HG03558 (cell line): Measurements from ENCODE around the gene TRAIP.
"Not testable (repeated sequence)": the region's sequence is repeated elsewhere in the genome, so short reads cannot be mapped to it uniquely, and the experiment has no call there.

Source experiments
- ATAC-seq: cut with Tn5 transposase; IDR thresholded peaks from one replicate; pipeline ENCODE4 v1.9.1; 2021; ENCODE audit warnings: moderate number of reproducible peaks; ENCODE audit not compliant: unreplicated experiment; ENCODE audit errors: extremely low read depth

TRAIP gene

DNA sequence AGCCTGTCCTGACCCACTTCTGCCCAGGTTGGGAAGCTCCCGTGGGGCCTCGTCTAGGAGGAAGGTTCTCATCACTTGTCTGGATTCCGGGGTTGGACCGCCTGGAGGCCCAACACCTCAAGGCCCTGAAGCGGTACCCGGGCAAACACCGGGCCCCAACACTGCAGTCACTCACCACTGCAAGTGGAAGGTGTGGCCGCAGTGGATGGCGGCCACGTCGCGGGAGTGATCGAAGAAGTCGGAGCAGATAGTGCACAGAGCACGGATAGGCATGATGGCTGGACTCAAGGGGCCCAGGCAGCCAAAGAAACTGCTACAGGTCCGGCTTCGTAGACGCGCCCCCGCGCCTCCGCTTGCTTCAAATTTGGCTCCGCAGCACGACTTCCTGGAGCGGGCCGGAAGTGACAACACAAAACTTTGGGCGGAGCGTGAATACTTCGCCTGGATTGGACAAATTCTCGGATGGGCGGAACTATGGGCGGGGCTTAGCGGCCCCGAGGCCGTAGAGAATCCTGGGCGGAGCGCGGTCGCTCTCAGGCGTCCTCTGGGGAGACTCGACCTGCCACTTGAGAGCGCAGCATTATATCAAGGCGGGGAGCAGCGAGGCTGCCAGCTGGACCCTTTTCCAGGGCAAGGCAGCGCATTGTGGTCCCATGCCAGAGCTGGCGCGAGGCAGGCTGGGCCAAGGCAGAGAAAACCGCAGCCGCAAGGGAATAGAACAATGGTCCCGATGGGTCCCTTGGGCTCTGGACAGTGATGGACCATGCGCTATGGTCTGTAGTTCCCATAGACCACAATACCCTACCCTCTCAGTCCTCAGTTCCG, at the start of gene TRAIP:
Gene TRAIP, minus strand, starts transcription at position 384 of the 825 bp plus-strand sequence. Its CDS starts 111 bp downstream, at position 273.
- peak; percentile 76 for ATAC-seq

- not testable (repeated sequence) for ATAC-seq
Measured at GRCh38 chr3:49904448-49904847, 48.1 kb upstream of the TRAIP start.

DNA sequence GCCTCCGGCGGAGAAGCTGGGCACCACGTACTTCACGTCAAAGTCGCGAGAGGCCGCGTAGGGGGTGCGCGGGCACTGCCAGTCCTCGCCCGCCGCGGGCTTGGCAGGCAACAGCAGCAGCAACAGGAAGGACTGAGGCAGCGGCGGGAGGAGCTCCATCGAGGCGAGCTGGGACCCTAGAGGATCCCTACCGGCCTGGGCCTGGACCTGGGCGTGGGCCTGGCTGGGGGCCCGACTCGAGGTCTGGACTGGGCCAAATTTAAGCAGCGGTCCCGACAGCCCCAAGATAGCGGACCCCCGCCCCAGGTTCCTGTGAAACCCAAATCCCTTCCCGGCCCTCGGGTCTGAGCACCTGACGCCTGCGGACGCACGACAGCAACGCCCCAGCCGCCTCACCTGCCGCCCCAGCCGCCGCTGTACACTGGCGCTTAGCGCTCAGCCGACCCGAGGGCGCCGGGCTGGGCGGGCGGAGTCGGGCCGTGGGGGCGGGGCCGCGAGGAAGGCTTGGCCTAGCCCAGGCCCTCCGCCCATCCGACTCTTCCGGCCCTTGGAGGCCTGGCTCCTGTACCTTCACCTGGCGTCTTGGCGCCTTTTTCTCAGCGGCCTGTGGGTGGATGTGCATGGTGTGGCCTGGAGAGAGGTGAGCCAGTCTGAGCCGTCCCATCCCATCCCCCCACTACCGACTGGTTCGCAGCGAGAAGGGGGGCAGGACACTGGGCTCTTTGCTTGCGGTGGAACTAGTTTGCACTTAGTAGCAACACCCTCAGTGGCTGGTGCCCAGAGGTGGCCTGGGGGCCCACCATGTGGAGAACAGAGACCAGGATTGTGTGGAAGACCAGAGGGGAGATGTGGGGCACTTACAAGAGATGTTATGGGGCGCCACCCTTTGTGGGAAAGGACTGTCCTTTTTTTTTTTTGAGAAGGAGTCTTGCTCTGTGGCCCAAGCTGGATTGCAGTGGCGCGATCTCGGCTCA, 47.4 kb upstream of the TRAIP start, which contains the start of gene MST1R:
Gene MST1R, minus strand, starts transcription at position 423 of the 974 bp plus-strand sequence. Its CDS starts 264 bp downstream, at position 159.
- no peak for ATAC-seq

DNA sequence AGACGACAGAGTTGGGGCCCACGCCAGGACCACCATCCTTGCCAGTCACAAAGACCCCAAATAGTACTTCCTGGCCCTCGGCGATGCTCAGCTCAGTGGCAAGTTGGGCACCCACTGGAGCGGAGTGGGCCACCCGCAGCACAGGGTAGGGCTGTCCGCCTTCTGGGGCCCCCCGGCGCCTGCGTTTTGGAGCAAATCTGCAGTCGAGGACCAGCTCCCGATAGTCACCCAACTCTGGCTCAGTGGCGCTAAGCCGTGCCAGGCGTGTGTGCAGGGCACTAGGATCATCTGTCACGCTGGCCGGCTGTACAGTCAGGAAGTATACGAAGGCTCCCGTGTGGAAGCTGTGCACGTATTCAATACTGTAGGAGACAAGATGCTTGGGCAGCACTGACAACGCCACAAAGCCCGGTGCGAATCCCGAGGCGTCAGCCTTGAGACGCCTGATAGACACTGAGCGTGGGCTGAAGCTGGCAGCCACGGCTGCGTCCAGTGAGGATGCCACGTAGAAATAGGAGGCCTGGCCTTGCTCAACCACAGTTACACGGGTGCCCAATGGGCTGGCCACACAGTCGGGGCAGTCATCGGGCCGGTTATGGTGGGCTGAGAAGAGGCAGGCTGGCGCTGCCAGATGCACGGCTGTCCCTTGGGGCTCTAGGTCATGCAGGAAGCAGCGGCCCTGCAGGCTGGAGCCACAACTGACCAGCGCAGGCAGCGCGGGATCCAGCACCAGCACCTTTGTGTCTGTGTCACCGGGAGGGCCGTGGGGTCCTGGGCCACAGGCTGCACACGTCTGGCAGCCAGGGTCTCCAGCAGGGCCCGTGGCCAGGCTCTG, 46.4 kb upstream of the TRAIP start:
- no peak for ATAC-seq

GRCh38 chr3:49901366-49902339, 45.3 kb upstream of the TRAIP start:
- no peak for ATAC-seq

DNA sequence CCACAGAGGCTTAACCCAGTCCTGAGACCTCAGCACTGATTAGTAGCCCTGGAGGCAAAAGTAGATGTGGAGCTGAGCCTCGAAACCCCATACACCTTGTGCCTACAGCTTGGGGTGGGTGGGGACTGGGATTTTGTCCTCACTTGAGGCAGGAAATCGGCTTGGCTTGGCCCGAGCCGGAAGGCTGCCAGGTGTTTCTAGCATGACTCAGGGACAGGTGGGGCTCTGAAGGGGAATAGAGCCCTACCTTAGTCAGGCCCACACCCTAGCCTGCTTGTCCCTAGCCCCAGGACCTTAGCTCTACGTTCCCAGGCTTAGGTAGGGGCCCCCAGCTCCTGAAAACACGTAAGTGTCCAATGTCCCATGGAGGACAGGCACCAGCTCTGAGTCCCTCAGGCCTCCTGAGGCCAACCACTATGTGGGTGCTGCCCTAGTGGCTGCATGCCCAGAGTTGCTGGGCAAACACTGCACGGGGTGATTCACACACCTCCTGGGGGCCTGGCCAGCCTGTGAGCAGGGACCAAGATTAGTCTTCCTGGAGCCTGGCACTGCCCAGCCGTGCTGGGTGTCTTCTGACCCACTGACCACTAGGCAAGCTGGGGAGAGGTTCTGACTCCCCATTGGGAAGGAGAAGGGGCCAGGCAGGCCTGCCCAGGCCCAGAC, 44.3 kb upstream of the TRAIP start:
- ATAC-seq = no peak

DNA sequence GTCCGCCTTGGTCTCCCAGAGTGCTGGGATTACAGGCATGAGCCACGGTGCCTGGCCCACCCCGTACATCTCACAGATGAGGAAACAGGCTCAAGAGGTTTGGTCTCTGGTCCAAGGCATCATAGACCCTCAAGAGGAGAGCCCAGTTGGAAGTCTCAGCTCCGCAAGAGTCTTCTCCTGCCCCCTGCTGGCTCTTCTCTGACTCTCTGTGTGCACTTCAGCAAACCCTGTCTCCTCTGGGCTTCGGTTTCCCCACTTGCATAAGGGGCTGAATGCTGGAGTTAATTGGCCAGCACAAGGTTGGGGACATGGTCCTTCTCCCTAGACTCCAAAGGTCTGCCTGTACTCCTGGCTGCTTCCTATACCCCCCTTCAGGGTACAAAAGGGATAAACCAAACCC, 43.5 kb upstream of the TRAIP start:
- no peak for ATAC-seq

DNA sequence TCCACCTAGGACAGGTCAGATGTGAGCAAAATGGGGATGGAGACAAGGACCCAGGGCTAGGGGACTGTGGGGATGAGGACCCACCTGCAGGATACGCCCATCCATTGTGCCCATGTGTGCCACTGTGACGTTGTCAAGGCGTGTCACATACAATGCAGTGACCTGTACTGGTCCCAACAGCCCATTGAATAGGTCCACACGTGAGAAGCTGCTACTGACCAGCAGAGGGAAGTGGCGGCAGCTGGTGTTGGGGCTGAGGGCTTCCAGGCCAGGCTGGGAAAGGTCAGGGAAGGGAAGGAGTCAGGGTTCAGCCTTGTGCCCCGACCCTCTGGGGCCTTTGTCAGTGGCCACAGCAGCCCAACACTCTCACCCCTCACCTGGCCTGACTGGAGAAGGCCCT, 42.6 kb upstream of the TRAIP start:
- ATAC-seq = no peak

DNA sequence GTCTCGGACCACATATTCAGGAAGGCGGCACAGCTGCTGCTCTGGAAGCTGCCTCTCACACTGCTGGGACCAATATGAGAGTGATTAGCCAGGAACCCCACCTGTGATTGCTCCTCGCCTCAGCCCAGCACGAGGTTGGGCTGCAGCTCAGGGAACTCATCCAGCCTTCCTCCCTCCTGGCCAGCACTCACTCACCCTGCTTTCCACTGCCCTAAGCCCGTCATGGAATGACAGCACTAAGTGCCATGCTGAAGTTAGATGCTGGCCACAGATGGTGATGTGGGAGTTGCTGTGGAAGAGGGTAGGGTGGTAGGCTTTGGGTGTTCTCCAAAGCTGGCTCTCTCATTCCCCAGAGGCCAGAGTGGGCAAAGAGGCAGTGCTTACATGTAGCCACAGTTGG, 40.0 kb upstream of the TRAIP start:
- no peak for ATAC-seq

- ATAC-seq = no peak
Measured at GRCh38 chr3:49895791-49896190, 39.4 kb upstream of the TRAIP start.

GRCh38 chr3:49889296-49889695, 32.9 kb upstream of the TRAIP start:
- ATAC-seq = no peak

DNA sequence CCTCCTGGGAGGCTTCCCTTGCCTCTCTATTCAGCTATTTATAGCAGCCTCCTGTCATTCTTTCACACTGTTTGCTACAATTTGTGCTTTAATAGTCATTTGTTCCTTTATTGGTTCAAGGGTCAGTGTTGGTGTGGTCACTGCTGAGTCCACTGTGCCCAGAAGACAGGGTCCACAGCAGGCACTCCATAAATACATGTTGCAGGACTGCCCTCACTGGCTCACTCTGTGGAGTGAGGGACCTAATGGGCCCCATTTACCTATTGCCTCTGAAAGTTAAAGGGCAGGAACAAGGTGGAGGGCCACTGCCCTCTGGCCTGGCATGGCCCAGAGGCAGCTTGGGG, 30.5 kb upstream of the TRAIP start:
- no peak for ATAC-seq

GRCh38 chr3:49883998-49884397, 27.6 kb upstream of the TRAIP start:
- no peak for ATAC-seq

DNA sequence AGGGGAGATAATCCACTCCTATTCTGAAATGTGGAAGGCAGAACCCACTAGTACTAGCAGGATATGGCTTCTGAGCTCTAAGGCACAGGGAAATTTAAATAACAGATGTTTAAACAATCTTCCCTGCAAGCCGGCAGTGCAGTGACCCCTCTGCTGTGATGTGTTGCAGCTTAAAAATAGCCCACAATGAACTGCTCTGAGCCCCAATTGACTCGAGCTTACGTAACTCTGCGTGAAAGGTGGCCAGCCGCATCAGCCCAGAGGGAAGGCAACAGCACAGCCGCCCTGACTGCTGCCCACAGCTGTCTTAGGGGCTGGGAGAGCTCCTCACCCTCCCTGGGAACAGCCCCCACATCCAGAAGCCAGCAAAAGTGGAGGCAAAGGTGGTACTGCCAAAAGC, 25.8 kb upstream of the TRAIP start:
- ATAC-seq = no peak

DNA sequence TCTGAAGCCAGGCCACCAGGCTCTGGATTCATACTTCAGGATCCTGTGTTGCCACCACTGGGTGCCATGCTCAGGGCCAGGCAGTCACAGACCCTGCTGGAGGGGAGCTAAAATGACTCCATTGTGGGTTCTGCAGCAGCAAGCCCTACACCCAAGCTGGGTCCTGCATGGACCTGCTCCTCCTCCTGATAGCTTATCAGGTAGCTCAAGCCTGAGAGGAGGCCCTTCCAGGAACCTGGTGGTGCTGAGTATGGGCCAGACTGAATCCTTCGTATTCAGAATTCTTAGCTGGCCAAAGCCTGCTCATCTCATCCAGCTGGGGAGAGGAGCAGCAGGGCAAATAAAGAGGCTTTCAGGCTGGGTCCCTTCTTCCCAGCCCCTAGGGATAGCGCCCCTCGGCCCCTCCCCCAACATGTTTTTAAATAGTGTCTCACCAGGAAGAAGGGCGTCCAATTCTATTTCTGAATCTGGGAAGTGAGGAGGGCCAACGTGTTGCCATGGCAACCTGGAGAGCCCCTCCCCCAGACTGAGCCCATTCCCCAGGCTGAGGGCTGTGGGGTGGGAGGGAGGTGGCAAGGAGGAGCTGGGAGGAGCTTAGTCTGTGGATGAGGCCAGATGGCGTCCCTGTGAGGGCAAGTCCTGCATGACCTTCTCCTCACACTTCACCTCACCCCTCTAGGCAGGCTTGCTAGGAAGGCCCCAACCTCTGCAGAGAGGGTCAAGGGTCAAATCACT, 24.4 kb upstream of the TRAIP start:
- no peak for ATAC-seq

DNA sequence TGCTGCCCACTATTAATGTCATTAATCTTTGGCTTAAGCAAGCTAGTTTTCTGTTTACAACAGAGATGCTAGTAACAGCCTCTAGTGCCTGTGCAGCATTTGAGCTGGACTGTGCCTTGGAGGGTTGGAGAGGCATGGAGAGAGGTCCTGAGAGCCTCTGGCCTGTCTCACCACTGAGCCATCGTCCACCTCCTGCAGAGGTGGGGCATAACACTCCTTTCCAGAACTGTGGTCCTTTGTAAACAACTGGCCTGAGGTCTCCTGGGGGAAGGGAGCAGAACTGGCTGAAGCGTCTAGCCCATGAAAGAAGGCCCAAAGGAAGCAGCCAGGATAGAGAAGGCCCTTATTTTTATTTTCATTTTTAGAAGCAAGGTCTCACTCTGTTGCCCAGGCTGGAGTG, 23.4 kb upstream of the TRAIP start:
- no peak for ATAC-seq

- ATAC-seq = no peak
Measured at GRCh38 chr3:49878686-49879085, 22.3 kb upstream of the TRAIP start.

GRCh38 chr3:49877716-49878115, 21.4 kb upstream of the TRAIP start:
- no peak for ATAC-seq
